ENCODE data around the gene RNF126. TPM values are rescaled to one million over a fixed set of nuclear protein-coding genes. Genes with fewer than 3 reads are reported as not detected.

RNF126 gene
- total RNA-seq, 6 experiments from 2014 or later, result 18.3 to 85.0 (median 28.8) TPM

DNA sequence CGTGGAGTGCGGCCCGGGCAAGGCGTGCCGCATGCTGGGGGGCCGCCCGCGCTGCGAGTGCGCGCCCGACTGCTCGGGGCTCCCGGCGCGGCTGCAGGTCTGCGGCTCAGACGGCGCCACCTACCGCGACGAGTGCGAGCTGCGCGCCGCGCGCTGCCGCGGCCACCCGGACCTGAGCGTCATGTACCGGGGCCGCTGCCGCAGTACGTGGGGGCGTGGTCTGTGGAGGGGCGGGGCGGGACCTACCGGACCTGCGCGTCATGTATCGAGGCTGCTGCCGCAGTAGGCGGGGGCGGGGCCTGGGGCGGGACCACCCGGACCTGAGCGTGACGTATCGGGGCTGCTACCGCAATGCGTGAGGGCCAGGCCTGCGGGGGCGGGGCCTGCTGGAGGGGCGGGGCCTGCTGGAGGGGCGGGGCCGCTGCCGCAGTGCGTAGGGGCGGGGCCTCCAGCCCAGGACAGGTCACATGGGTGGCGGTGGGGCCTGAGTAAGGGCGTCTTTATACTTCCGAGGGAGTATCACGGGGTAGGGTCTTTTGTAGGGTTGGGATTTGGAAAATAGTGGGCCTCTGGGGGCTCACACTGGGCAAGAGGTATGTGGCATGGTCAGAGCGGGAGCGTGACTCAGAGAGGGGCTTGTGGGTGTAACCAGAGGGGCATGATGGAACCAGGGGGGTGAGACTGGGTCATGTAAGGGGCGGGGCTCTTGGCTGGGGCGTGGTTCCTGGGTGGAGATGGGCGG, 17.4 kb upstream of the RNF126 start:
- Histone ChIP-seq H3K4me1 (peaks cover 0 to 11% (median 0%) of the 10 kb centered on the region in 4 donors), H3K27me3 (no peaks in the 10 kb centered on the region), H3K4me3 (peak overlapping the region; percentile 69 to 83 (median 69)), H3K36me3 (no peaks in the 10 kb centered on the region), H3K27ac (peak overlapping the region; percentile 74 to 87 (median 80)), H3K9me3 (no peaks in the 10 kb centered on the region)
- WGBS (ENCODE audit: insufficient coverage, low coverage, low lambda C conversion rate, missing lambda C conversion rate), result 3% methylated on average over 10 of the region's 70 CpGs
- ATAC-seq (peak; percentile 87 to 95 (median 92)), DNase-seq (peak; percentile 100)
- TF ChIP-seq, protein P1, sequence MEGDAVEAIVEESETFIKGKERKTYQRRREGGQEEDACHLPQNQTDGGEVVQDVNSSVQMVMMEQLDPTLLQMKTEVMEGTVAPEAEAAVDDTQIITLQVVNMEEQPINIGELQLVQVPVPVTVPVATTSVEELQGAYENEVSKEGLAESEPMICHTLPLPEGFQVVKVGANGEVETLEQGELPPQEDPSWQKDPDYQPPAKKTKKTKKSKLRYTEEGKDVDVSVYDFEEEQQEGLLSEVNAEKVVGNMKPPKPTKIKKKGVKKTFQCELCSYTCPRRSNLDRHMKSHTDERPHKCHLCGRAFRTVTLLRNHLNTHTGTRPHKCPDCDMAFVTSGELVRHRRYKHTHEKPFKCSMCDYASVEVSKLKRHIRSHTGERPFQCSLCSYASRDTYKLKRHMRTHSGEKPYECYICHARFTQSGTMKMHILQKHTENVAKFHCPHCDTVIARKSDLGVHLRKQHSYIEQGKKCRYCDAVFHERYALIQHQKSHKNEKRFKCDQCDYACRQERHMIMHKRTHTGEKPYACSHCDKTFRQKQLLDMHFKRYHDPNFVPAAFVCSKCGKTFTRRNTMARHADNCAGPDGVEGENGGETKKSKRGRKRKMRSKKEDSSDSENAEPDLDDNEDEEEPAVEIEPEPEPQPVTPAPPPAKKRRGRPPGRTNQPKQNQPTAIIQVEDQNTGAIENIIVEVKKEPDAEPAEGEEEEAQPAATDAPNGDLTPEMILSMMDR (IDR thresholded peaks at IDR 0.05), result peak; percentile 37 to 64 (median 44)
- peak; percentile 95 for TF ChIP-seq POLR2A (IDR thresholded peaks at IDR 0.05)
- intact Hi-C loops (cut with DNase I), result no loop called here

- DNase-seq, result peak in 2 of 3 donors; percentile 59 to 73
- Histone ChIP-seq H3K27me3 (no peaks in the 10 kb centered on the region), H3K9me3 (no peaks in the 10 kb centered on the region), H3K4me3 (peak overlapping the region; percentile 69 to 83 (median 69)), H3K36me3 (no peaks in the 10 kb centered on the region), H3K27ac (peak overlapping the region; percentile 74 to 87 (median 80)), H3K4me1 (peaks cover 0 to 11% (median 0%) of the 10 kb centered on the region in 4 donors)
- ATAC-seq, result peak in 1 of 4 donors; percentile 1
- 40% methylated on average over 2 of the region's 69 CpGs for WGBS (ENCODE audit: insufficient coverage, low coverage, low lambda C conversion rate, missing lambda C conversion rate)
- TF ChIP-seq, protein P1 (IDR thresholded peaks at IDR 0.05), result no peak
- TF ChIP-seq POLR2A (IDR thresholded peaks at IDR 0.05), result no peak
- intact Hi-C loops (cut with DNase I), result no loop called here
These were observed 16.6 kb upstream of the RNF126 start for GRCh38 chr19:679418-680286.

- peaks cover 0 to 15% (median 0%) of the 10 kb centered on the region in 4 donors for H3K4me1 ChIP-seq
- peak overlapping the region in 1 of 3 donors; percentile 87 for H3K27ac ChIP-seq
- ATAC-seq (no peak), DNase-seq (no peak)
- H3K9me3 ChIP-seq, result no peaks in the 10 kb centered on the region
- WGBS (ENCODE audit: insufficient coverage, low coverage, low lambda C conversion rate, missing lambda C conversion rate), result 100% methylated on average over 1 of the region's 16 CpGs
- TF ChIP-seq, protein P1 (IDR thresholded peaks at IDR 0.05), result no peak
- no peak for TF ChIP-seq POLR2A (IDR thresholded peaks at IDR 0.05)
- no peaks in the 10 kb centered on the region for H3K27me3 ChIP-seq
- no peak overlapping the region for H3K4me3 ChIP-seq
- no peaks in the 10 kb centered on the region for H3K36me3 ChIP-seq
- intact Hi-C loops (cut with DNase I), result no loop called here
These were observed 15.9 kb upstream of the RNF126 start for GRCh38 chr19:678791-679388.

DNA sequence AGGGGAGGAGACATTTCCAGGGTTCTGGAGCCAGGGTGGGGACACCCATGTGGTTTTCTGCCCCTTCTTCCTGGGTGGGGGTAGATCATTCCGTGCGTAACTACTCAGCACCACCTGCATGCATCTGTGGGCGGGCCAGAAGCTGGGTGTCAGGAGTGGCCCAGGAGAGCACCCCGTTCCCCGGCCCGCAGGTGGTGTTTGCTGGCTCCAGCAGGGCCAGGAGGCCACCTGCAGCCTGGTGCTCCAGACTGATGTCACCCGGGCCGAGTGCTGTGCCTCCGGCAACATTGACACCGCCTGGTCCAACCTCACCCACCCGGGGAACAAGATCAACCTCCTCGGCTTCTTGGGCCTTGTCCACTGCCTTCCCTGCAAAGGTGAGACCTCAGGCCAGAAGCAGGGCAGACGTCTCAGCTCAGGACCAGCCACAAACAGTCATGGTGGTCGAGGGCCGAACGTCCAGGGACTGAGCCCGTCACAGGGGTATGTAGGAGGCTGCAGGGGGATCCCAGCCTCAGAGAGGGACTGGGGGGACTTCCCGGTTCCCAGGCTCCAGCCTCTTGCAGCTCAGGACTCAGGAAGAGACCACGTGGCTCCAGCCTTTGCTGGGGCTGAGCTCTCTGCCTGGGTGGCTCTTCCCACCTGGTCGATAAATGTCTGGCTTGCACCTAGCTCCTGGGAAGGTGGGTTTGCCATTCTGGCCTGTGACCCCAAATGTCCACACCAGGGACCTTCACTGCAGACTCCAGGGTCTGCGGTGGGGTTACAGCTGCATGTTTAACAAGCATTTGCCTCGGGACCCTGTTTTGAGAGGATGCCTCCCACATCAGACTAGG, 14.8 kb upstream of the RNF126 start:
- ATAC-seq (no peak), DNase-seq (peak in 1 of 3 donors; percentile 26)
- H3K4me1 ChIP-seq, result peaks cover 0 to 15% (median 0%) of the 10 kb centered on the region in 4 donors
- no peak for TF ChIP-seq POLR2A (IDR thresholded peaks at IDR 0.05)
- TF ChIP-seq, protein P1 (IDR thresholded peaks at IDR 0.05), result no peak
- H3K27ac ChIP-seq, result peak overlapping the region in 2 of 3 donors; percentile 53 to 75
- H3K27me3 ChIP-seq, result no peaks in the 10 kb centered on the region
- H3K36me3 ChIP-seq, result no peaks in the 10 kb centered on the region
- H3K9me3 ChIP-seq, result no peaks in the 10 kb centered on the region
- whole genome bisulfite sequencing (ENCODE audit: insufficient coverage, low coverage, low lambda C conversion rate, missing lambda C conversion rate), result 42% methylated on average over 13 of the region's 22 CpGs
- intact Hi-C loops (cut with DNase I), result no loop called here
- no peak overlapping the region for H3K4me3 ChIP-seq
